Gastrocnemius medialis (tissue), 4 donors: ENCODE measurements around the gene CHCHD6. TPM values are rescaled to one million over a fixed set of nuclear protein-coding genes. Genes with fewer than 3 reads are reported as not detected.

Experiments
- ATAC-seq, 2 donors: fragments of 150-250 bp; one replicate each; pipeline ENCODE4 v1.9.1; 2016
- DNase-seq, 2 donors: peaks; one replicate each; pipeline ENCODE4 v3.0.0-alpha.2; 2019
- H3K27ac ChIP-seq, 4 donors: fragments of 200-600 bp; sonication (generic); 1 replicate in 1 of 4; 2 replicates in 3 of 4; pipeline ENCODE4 v1.5.1; 2016 to 2018; ENCODE audit warnings: mild to moderate bottlenecking in 2 of 4, moderate library complexity in 1 of 4
- H3K27me3 ChIP-seq, 3 donors: fragments of 200-600 bp; sonication (generic) in 2 of 3; 1 replicate in 1 of 3; 2 replicates in 2 of 3; pipeline versions ENCODE4 v1.5.1 to v1.6.0; 2016 to 2019; ENCODE audit warnings: mild to moderate bottlenecking in 1 of 3, moderate library complexity in 1 of 3
- H3K36me3 ChIP-seq, 2 donors: fragments of 200-600 bp; sonication (generic) in 1 of 2; one replicate each; pipeline ENCODE4 v1.5.1; 2017 to 2018
- H3K4me1 ChIP-seq, 2 donors: fragments of 200-600 bp; sonication (generic) in 1 of 2; one replicate each; pipeline ENCODE4 v1.5.1; 2016 to 2017; ENCODE audit warnings: mild to moderate bottlenecking in 2 of 2
- H3K4me3 ChIP-seq, 4 donors: fragments of 200-600 bp; sonication (generic) in 3 of 4; 1 replicate in 1 of 4; 2 replicates in 3 of 4; pipeline ENCODE4 v1.5.1; 2016 to 2019; ENCODE audit warnings: mild to moderate bottlenecking in 2 of 4
- H3K9me3 ChIP-seq, 3 donors: fragments of 200-600 bp; sonication (generic) in 2 of 3; 1 replicate in 1 of 3; 2 replicates in 2 of 3; pipeline ENCODE4 v1.5.1; 2016 to 2019
- POLR2A ChIP-seq, 2 donors: fragments of 450-650 bp; IDR thresholded peaks; one replicate each; pipeline ENCODE4 v1.6.1; 2017; ENCODE audit warnings: antibody characterized with exemption in 2 of 2, mild to moderate bottlenecking in 2 of 2, moderate library complexity in 2 of 2
- in situ Hi-C, 4 donors: fragments of 200-750 bp; cut with MboI; loops; one replicate each; pipeline versions ENCODE4 v1.15.0 to v1.8.0; 2017; ENCODE audit warnings: low sequenced_read_pairs in 4 of 4
- intact Hi-C: fragments of 100-400 bp; cut with DNase I; formaldehyde crosslinking; loops from one replicate; pipeline ENCODE4 v1.15.1; 2023; ENCODE audit warnings: low total_unique reads
- total RNA-seq, 4 donors: library from RNA; depleted of rRNA; stranded (reverse); fragments of >200 nt; gene quantifications; one replicate each; pipeline versions ENCODE4 v1.1.0 to v1.2.3, GENCODE V29; 2016
- TF ChIP-seq, protein P1 (sequence below), 5 experiments: fragments of 450-650 bp in 3 of 5; fragments of 200-600 bp in 2 of 5; sonication (generic) in 2 of 5; IDR thresholded peaks in 4 of 5; conservative IDR thresholded peaks in 1 of 5; 1 replicate in 4 of 5; 2 replicates in 1 of 5; pipeline ENCODE4 v1.5.1; 2016 to 2019; ENCODE audit warnings: antibody characterized with exemption in 5 of 5, mild to moderate bottlenecking in 3 of 5, moderate library complexity in 3 of 5

The CHCHD6 gene
- total RNA-seq, 4 donors from 2014 or later: 2.7 to 4.2 (median 3.4) TPM

DNA sequence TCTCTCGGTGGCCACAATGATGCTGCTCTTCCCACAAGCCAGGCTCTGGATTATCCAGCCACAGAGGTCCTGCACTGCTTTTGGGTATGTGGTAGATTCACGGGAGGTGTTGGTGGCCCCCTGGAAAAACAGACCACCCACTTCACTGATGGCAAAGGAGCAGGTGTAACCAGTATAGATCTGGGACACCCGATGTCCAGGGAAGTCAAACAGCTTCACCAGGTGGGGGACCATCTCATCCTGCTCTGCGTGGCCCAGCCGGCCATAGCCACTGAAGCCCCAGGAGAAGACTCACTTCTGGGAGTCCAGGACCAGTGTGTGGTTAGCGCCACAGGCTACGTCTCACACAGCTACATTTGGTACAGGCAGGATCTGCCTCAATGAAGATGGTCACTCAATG, 62.6 kb downstream of the CHCHD6 start:
- Histone ChIP-seq H3K4me1 (no peaks in the 10 kb centered on the region), H3K27ac (no peak overlapping the region), H3K9me3 (no peaks in the 10 kb centered on the region), H3K27me3 (no peaks in the 10 kb centered on the region), H3K36me3 (no peaks in the 10 kb centered on the region), H3K4me3 (no peak overlapping the region)
- in situ Hi-C loops: loop anchor here in 2 of 4 donors (25.0 kb wide), 3 partner anchors 196 to 696 kb away; partner anchors contain the start of gene PRR23E (in 1 of the 2)
- TF ChIP-seq POLR2A (IDR thresholded peaks at IDR 0.05): no peak
- TF ChIP-seq, protein P1, sequence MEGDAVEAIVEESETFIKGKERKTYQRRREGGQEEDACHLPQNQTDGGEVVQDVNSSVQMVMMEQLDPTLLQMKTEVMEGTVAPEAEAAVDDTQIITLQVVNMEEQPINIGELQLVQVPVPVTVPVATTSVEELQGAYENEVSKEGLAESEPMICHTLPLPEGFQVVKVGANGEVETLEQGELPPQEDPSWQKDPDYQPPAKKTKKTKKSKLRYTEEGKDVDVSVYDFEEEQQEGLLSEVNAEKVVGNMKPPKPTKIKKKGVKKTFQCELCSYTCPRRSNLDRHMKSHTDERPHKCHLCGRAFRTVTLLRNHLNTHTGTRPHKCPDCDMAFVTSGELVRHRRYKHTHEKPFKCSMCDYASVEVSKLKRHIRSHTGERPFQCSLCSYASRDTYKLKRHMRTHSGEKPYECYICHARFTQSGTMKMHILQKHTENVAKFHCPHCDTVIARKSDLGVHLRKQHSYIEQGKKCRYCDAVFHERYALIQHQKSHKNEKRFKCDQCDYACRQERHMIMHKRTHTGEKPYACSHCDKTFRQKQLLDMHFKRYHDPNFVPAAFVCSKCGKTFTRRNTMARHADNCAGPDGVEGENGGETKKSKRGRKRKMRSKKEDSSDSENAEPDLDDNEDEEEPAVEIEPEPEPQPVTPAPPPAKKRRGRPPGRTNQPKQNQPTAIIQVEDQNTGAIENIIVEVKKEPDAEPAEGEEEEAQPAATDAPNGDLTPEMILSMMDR (IDR thresholded peaks at IDR 0.05 in 4 of 5, conservative IDR thresholded peaks at IDR 0.05 in 1 of 5): no peak
- ATAC-seq: no peak
- intact Hi-C loops: no loop called here
- DNase-seq: no peak

DNA sequence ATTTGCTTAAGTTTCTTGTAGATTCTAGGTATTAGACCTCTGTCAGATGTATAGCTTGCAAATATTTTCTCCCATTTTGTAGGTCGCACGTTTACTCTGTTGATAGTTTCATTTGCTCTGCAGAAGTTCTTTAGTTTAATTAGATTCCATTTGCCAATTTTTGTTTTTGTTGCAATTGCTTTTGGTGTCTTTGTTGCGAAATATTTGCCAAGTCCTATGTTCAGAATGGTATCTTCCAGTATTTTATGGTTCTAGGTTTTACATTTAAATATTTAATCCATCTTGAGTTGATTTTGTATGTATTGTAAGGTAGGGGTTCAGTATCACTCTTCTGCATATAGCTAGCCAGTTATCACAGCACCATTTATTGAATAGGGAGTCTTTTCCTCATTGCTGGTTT, 64.9 kb downstream of the CHCHD6 start:
- intact Hi-C loops: no loop called here
- in situ Hi-C loops: loop anchor here in 2 of 4 donors (25.0 kb wide), 3 partner anchors 193 to 693 kb away; partner anchors contain the start of gene PRR23E (in 1 of the 2)
- H3K27me3 ChIP-seq: no peaks in the 10 kb centered on the region
- no peak overlapping the region for H3K27ac ChIP-seq
- no peak overlapping the region for H3K4me3 ChIP-seq
- DNase-seq: no peak
- no peaks in the 10 kb centered on the region for H3K9me3 ChIP-seq
- TF ChIP-seq, protein P1 (IDR thresholded peaks at IDR 0.05 in 4 of 5, conservative IDR thresholded peaks at IDR 0.05 in 1 of 5): no peak
- TF ChIP-seq POLR2A (IDR thresholded peaks at IDR 0.05): no peak
- no peak for ATAC-seq
- no peaks in the 10 kb centered on the region for H3K36me3 ChIP-seq
- H3K4me1 ChIP-seq: no peaks in the 10 kb centered on the region

DNA sequence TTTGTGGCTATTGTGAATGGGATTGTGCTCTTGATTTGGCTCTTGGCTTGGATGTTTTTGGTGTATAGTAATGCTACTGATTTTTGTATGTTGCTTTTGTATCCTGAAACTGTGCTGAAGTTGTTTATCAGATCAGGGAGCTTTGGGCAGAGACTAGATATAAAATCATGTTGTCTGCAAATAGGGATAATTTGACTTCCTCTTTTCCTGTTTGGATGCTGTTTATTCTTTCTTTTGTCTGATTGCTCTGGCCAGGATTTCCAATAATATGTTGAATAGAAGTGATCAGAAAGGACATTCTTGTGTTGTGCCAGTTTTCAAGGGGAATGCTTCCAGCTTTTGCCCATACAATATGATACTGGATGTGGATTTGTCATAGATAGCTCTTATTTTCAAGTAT, 66.1 kb downstream of the CHCHD6 start:
- in situ Hi-C loops: loop anchor here in 2 of 4 donors (25.0 kb wide), 3 partner anchors 192 to 692 kb away; partner anchors contain the start of gene PRR23E (in 1 of the 2)
- Histone ChIP-seq H3K36me3 (no peaks in the 10 kb centered on the region), H3K4me3 (no peak overlapping the region), H3K27ac (no peak overlapping the region), H3K9me3 (no peaks in the 10 kb centered on the region), H3K4me1 (no peaks in the 10 kb centered on the region), H3K27me3 (no peaks in the 10 kb centered on the region)
- no peak for TF ChIP-seq POLR2A (IDR thresholded peaks at IDR 0.05)
- TF ChIP-seq, protein P1 (IDR thresholded peaks at IDR 0.05 in 4 of 5, conservative IDR thresholded peaks at IDR 0.05 in 1 of 5): no peak
- intact Hi-C loops: no loop called here
- no peak for DNase-seq
- ATAC-seq: no peak

DNA sequence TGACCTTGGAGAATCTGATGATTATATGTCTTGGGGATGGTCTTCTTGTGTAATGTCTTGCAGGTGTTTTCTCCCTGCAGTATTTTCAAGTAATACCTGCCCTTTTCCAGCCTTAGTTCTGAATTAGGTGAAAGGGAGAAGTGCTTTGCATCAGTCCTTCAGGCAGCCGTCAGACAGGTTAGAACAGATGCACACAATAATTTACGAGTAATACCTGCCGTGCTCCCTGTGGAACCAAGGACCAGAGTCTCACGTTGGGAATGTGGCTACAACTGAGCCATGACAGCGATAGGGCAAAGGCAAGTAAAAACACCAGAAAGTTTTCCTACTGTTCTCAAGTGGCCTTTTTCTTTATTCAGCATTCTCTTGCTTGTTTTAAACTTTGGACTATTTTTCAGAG, 69.1 kb downstream of the CHCHD6 start:
- H3K4me3 ChIP-seq: no peak overlapping the region
- in situ Hi-C loops (loop anchor here in 2 of 4 donors (25.0 kb wide), 3 partner anchors 189 to 689 kb away; partner anchors contain the start of gene PRR23E (in 1 of the 2)), intact Hi-C loops (no loop called here)
- no peaks in the 10 kb centered on the region for H3K27me3 ChIP-seq
- DNase-seq (no peak), ATAC-seq (no peak)
- no peaks in the 10 kb centered on the region for H3K4me1 ChIP-seq
- H3K9me3 ChIP-seq: no peaks in the 10 kb centered on the region
- TF ChIP-seq POLR2A (IDR thresholded peaks at IDR 0.05): no peak
- H3K27ac ChIP-seq: no peak overlapping the region
- H3K36me3 ChIP-seq: no peaks in the 10 kb centered on the region

DNA sequence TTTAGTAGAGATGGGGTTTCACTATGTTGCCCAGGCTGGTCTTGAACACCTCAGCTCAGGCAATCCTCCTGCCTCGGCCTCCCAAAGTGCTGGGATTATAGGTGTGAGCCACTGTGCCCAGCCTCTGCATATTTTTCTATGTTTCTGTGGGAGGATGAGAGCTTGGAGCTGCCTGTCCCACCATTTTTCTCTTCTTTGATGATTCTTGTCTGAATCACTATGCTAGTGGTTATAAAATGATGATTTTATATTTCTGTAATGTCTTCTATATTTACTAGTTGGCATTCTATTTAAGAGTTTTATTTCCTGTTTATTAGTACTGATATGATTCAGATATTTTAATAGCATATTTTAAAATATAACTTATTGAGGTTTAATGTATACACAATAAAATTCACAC, 69.7 kb downstream of the CHCHD6 start:
- Histone ChIP-seq H3K4me3 (no peak overlapping the region), H3K27ac (no peak overlapping the region), H3K4me1 (no peaks in the 10 kb centered on the region), H3K27me3 (no peaks in the 10 kb centered on the region), H3K36me3 (no peaks in the 10 kb centered on the region), H3K9me3 (no peaks in the 10 kb centered on the region)
- DNase-seq (no peak), ATAC-seq (no peak)
- no peak for TF ChIP-seq POLR2A (IDR thresholded peaks at IDR 0.05)
- intact Hi-C loops (no loop called here), in situ Hi-C loops (loop anchor here in 2 of 4 donors (25.0 kb wide), 3 partner anchors 189 to 689 kb away; partner anchors contain the start of gene PRR23E (in 1 of the 2))

DNA sequence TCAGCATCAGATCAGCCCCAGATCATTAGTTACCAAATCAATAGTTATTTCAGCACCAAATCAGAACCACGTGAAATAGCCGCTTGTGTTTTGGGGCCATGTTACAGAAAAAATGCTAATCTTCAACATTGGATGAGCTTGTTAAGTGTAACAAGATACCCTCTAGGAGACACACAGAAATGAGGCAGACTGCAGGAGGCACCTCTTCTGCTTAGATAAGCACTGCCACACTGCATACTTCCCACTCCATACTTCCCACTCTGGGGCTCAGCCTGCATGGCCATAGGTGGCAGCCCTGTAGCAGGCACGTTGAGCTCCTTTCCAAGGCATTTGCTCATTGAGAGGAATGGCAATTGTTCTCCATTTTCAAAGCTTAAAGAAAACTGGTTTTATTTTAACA, 73.3 kb downstream of the CHCHD6 start:
- TF ChIP-seq, protein P1 (IDR thresholded peaks at IDR 0.05 in 4 of 5, conservative IDR thresholded peaks at IDR 0.05 in 1 of 5): no peak
- no peak for TF ChIP-seq POLR2A (IDR thresholded peaks at IDR 0.05)
- DNase-seq (no peak), ATAC-seq (no peak)
- Histone ChIP-seq H3K36me3 (no peaks in the 10 kb centered on the region), H3K4me3 (no peak overlapping the region), H3K9me3 (no peaks in the 10 kb centered on the region), H3K27me3 (no peaks in the 10 kb centered on the region), H3K4me1 (no peaks in the 10 kb centered on the region), H3K27ac (no peak overlapping the region)
- in situ Hi-C loops (no loop called here), intact Hi-C loops (no loop called here)
